Prostate gland (tissue), 2 donors: Measurements from ENCODE around the gene FMN2.

Experiments used
- CTCF ChIP-seq, 4 experiments: fragments of 200-600 bp in 2 of 4; fragments of 450-650 bp in 2 of 4; sonication (generic) in 2 of 4; IDR thresholded peaks; 1 replicate in 3 of 4; 2 replicates in 1 of 4; pipeline ENCODE4 v1.5.1; 2016 to 2019; ENCODE audit warnings: antibody characterized with exemption in 4 of 4, mild to moderate bottlenecking in 2 of 4, moderate library complexity in 2 of 4
- POLR2A ChIP-seq: fragments of 450-650 bp; IDR thresholded peaks from one replicate; pipeline ENCODE4 v1.6.1; 2016; ENCODE audit warnings: antibody characterized with exemption, mild to moderate bottlenecking

- no peak for TF ChIP-seq POLR2A
- no peak for TF ChIP-seq CTCF (IDR thresholded peaks at IDR 0.05)
Measured at GRCh38 chr1:240074908-240075307, 16.8 kb upstream of the FMN2 start.
